Peyer's patch (tissue), 4 donors: ENCODE data around the gene KRT4.

ENCODE experiments used
- CTCF ChIP-seq, 6 experiments: fragments of 450-650 bp in 4 of 6; fragments of 200-600 bp in 2 of 6; sonication (generic) in 1 of 6; IDR thresholded peaks; one replicate each; pipeline ENCODE4 v1.5.1; 2017 to 2019; ENCODE audit warnings: antibody characterized with exemption in 6 of 6, mild to moderate bottlenecking in 3 of 6, moderate library complexity in 1 of 6
- POLR2A ChIP-seq, 2 donors: fragments of 450-650 bp; IDR thresholded peaks; one replicate each; pipeline ENCODE4 v1.5.1; 2017; ENCODE audit warnings: antibody characterized with exemption in 2 of 2, mild to moderate bottlenecking in 2 of 2, moderate library complexity in 2 of 2

DNA sequence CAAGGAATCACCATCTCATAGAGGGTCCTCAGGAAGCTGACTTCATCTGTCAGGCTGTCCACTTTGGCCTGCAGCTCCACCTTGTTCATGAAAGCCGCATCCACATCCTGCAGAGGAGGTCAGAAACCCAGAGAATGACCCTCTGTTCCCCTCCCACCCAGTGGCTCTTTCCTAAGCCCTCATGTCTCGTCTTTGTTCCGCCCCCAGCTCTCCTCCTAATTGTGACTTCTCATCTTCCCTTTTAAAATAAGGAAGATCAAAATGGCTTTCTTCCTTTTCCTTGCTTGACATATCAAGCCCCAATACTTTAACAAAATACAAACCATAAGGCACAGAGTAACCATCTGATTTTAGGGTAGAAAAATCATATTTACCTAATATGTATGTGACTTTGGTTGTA lies 41.1 kb downstream of the KRT4 start:
- TF ChIP-seq CTCF (IDR thresholded peaks at IDR 0.05) (no peak), POLR2A (IDR thresholded peaks at IDR 0.05) (no peak)
